Rectal smooth muscle tissue (tissue), 1 donor: ENCODE measurements around the gene ACP5.
"Not testable (repeated sequence)": the region's sequence is repeated elsewhere in the genome, so short reads cannot be mapped to it uniquely, and the experiment has no call there.

Experiments
- H3K27ac ChIP-seq: one replicate; pipeline ENCODE4 v1.7.0; 2013; ENCODE audit warnings: low read depth, low read length, inconsistent platforms
- H3K27me3 ChIP-seq: one replicate; pipeline ENCODE4 v1.7.0; 2013; ENCODE audit warnings: low read length; ENCODE audit not compliant: control insufficient read depth, insufficient read depth
- H3K36me3 ChIP-seq: one replicate; pipeline ENCODE4 v1.7.0; 2013; ENCODE audit warnings: low read length; ENCODE audit not compliant: control insufficient read depth, insufficient read depth
- H3K4me1 ChIP-seq: one replicate; pipeline ENCODE4 v1.7.0; 2013; ENCODE audit warnings: low read length; ENCODE audit not compliant: control insufficient read depth, insufficient read depth
- H3K4me3 ChIP-seq: one replicate; pipeline ENCODE4 v1.7.0; 2013; ENCODE audit warnings: low read length
- H3K9ac ChIP-seq: one replicate; pipeline ENCODE4 v1.7.0; 2013; ENCODE audit warnings: low read length

ACP5 gene

DNA sequence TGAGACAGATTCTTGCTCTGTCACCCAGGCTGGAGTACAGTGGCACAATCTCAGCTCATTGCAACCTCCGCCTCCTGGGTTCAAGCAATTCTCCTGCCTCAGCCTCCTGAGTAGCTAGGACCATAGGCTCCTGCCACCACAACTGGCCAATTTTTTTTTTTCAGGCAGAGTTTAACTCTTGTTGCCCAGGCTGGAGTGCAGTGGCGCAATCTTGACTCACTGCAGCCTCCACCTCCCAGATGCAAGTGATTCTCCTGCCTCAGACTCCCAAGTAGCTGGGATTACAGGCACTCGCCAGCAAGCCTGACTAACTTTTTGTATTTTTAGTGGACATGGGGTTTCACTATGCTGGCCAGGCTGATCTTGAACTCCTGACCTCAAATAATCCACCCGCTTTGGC is 3.7 kb downstream of the ACP5 start:
- H3K4me1 ChIP-seq, H3K4me3 ChIP-seq, H3K27me3 ChIP-seq, H3K9ac ChIP-seq, H3K27ac ChIP-seq, H3K36me3 ChIP-seq: not testable (repeated sequence)

DNA sequence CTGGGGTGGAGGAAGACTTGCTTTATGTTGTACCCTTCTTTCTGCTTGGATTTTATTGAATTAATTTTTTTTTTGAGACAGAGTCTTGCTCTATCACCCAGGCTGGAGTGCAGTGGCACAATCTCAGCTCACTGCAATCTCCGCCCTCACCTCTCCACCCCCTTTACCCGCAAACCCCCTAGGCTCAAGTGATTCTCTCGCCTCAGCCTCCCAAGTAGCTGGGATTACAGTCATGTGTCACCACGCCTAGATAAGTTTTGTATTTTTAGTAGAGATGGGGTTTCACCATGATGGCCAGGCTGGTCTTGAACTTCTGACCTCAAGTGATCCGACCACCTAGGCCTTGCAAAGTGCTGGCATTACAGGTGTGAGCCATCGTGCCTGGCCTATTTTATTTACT is 4.1 kb downstream of the ACP5 start:
- H3K36me3 ChIP-seq, result not testable (repeated sequence)

DNA sequence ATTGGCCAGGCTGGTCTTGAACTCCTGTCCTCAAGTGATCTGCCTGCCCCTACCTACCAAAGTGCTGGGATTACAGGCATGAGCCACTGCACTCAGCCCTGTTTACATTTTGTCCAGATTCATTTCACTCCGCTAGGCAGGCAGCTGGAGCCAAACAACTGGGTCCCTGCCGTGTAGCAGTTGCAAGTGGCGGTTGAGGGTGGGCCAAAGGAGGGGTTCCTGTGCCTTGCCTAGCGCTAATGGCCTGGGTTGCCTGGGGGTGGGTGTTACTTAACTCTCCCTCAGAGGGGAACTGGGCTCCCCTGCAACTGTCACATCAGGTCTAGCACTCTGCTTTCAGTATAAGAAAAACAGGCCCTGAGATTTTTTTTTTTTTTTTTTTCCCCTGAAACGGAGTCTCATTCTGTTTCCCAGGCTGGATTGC is 7.4 kb downstream of the ACP5 start:
- H3K9ac ChIP-seq, result no peak overlapping the region
- H3K27ac ChIP-seq, result no peak overlapping the region
- no peaks in the 10 kb centered on the region for H3K4me1 ChIP-seq
- no peaks in the 10 kb centered on the region for H3K27me3 ChIP-seq
- no peaks in the 10 kb centered on the region for H3K36me3 ChIP-seq
- no peak overlapping the region for H3K4me3 ChIP-seq

More for the DNA sequence above, 4.1 kb downstream of the ACP5 start:
- not testable (repeated sequence) for H3K27me3 ChIP-seq, H3K4me1 ChIP-seq, H3K9ac ChIP-seq, H3K27ac ChIP-seq, H3K4me3 ChIP-seq

DNA sequence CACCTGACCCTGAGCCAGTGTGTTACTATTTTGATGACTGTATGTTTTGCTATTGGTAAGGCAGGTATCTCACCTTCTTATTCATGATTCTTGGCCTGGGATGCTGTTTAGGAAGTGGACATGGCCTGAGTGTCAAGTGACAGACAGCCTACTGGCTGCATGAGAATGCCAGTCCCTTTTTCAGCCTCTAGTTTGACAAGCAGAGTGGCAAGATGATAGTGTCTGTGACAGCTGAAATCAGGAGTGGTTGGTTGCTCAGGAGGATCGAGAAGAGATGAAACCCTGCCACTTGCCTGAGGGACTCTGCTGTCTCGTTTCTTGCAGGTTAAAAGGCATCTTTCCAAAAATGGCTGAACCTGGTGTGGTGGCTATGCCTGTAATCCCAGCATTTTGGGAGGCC is 11.3 kb downstream of the ACP5 start:
- H3K27ac ChIP-seq, result no peak overlapping the region
- H3K9ac ChIP-seq, result no peak overlapping the region
- no peaks in the 10 kb centered on the region for H3K27me3 ChIP-seq
- H3K4me3 ChIP-seq, result no peak overlapping the region
- H3K36me3 ChIP-seq, result no peaks in the 10 kb centered on the region
- H3K4me1 ChIP-seq, result no peaks in the 10 kb centered on the region

DNA sequence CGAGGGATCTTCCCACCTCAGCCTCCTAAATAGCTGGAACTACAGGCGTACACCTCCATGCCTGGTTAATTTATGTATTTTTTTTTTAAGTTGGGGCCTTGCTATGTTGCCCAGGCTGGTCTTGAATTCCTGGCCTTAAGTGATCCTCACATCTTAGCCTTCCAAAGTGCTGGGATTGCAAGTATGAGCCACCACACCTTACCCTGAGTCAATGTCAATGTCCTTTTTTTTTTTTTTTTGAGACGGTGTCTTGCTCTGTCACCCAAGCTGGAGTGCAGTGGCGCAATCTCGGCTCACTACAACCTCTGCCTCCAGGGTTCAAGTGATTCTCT is 11.8 kb downstream of the ACP5 start:
- H3K4me1 ChIP-seq, H3K4me3 ChIP-seq, H3K27me3 ChIP-seq, H3K27ac ChIP-seq, H3K36me3 ChIP-seq, H3K9ac ChIP-seq: not testable (repeated sequence)

DNA sequence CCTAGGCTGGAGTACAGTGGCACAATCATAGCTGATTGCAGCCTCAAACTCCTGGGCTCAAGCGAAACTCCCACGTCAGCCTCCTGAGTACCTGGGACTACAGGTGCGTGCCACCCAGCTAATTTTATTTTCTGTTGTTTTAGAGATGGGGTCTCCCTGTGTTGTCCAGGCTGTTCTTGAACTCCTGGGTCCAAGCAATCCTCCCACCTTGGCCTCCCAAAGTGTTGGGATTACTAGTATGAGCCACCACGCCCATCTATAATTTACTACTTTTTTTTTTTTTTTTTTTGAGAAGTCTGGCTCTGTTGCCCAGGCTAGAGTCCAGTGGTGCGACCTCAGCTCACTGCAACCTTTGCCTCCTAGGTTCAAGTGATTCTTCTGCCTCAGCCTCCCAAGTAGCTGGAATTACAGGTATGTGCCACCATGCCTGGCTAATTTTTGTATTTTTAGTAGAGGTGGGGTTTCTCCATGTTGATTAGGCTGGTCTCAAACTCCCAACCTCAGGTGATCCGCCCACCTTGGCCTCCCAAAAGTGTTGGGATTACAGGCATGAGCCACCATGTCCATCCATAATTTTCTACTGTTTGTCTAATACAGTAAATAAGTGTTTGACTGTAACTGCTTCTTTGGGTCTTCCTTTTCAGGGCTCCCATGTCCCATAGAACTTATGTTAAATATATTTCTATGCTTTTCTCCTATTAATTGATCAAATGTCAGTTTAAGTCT is 13.2 kb downstream of the ACP5 start:
- H3K27me3 ChIP-seq, result not testable (repeated sequence)

DNA sequence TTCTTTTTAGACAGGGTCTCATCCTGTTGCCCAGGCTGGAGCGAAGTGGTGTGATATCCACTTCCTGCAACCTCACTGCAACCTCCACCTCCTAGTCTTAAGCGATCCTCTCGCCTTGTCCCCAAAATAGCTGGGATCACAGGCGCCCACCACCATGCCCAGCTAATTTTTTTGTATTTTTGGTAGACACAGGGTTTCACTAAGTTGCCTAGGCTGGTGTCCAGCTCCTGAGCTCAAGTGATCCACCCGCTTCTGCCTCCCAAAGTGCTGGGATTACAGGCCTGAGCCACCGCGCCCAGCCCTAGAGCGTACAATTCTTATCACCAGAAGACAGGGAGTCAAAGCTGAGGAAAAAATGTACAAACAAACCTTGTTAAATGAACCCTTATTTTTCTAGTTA is 13.9 kb downstream of the ACP5 start:
- H3K36me3 ChIP-seq, result no peaks in the 10 kb centered on the region
- H3K4me1 ChIP-seq, result no peaks in the 10 kb centered on the region
- H3K27me3 ChIP-seq, result no peaks in the 10 kb centered on the region
- H3K9ac ChIP-seq, result no peak overlapping the region
- no peak overlapping the region for H3K27ac ChIP-seq
- H3K4me3 ChIP-seq, result no peak overlapping the region

More for the DNA sequence above, 13.2 kb downstream of the ACP5 start:
- not testable (repeated sequence) for H3K9ac ChIP-seq, H3K27ac ChIP-seq, H3K36me3 ChIP-seq, H3K4me3 ChIP-seq, H3K4me1 ChIP-seq

DNA sequence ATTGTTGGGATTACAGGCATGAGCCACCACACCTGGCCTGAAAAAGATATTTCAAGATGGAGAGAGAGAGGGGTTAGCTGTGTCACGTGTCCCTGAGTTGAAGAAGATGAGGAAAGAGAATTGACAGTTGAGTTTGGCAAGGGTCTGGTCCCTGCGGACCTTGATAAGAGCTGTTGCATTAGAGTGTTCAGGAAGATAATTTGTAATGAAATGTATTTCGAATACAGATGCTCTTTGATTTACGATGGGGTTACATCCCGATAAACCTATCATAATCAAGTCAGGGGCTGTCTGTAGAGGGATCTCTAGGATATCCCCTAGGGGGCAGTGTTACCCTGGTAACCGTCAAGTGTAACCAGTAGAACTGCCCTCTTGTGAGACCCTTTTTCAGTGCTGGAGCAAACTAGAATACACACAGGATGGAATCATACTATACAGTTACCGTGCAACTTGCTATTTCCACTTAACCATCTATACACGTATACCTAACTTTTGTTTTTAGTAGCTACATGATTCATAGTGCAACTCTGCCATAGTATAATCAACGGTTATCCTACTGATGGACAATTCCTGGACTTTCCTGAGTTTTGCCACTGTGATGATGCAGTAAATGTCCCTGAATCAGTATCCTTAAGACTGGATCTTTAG is 16.9 kb downstream of the ACP5 start:
- Histone ChIP-seq H3K4me3 (peak overlapping the region; percentile 44), H3K27me3 (no peaks in the 10 kb centered on the region), H3K4me1 (peaks cover 5% of the 10 kb centered on the region), H3K27ac (no peak overlapping the region), H3K9ac (no peak overlapping the region), H3K36me3 (peaks cover 2% of the 10 kb centered on the region)

DNA sequence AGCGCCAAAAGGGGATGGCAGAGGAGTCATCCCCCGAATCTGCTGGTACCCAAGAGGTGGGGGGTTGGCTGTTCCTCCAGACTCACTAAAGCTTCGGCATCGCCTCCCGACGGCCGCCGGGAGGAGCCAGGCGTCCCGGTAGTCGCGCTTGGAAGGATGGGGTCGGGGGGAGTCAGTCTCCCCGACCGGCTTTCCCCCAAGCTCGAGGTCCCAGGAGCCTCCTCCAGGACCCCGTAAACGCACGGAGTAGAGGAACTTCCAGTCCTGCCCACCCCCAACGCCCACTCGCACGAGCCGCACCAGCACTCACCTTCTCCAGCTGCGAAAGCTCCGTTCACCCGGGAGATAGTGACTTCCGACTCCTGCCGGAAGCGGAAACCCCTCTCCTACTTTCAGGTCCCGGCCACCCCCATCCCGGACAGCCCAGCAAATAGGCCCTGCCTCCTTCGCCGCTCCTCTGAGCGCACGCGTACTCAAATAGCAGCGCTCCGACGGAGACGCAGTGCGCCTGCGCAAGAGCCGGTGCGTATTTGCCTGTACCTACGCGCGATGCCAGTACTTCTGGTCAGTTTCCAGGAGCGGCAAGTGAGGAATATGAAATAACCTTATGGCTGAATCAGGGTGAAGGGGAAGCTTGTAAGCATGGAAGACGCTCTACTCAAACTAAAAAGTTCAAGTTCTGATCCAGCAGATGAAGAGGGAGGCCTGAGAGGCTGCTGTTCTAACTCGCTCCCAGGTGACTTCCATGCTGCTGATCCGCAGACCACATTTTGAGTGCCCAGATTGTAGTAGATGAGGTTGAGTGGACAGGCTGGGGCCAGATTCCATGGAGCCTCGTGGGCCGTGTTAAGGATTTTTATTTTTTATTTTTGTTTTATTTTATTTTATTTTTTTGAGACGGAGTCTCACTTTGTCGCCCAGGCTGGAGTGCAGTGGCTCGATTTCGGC is 18.3 kb downstream of the ACP5 start, which contains the start of gene ELOF1:
Gene ELOF1 (minus strand): TSS at position 350 of the 948 bp plus-strand sequence. CDS start 4,883 bp downstream, outside the sequence.
- peak within 1 kb of the TSS; percentile 79 for H3K4me3 ChIP-seq
- H3K4me1 ChIP-seq, result peaks cover 5% of the 10 kb centered on the region
- no peaks in the 10 kb centered on the region for H3K27me3 ChIP-seq
- peak within 1 kb of the TSS; percentile 50 for H3K27ac ChIP-seq
- peaks cover 7% of the 10 kb centered on the region for H3K36me3 ChIP-seq
- H3K9ac ChIP-seq, result peak within 1 kb of the TSS; percentile 16

DNA sequence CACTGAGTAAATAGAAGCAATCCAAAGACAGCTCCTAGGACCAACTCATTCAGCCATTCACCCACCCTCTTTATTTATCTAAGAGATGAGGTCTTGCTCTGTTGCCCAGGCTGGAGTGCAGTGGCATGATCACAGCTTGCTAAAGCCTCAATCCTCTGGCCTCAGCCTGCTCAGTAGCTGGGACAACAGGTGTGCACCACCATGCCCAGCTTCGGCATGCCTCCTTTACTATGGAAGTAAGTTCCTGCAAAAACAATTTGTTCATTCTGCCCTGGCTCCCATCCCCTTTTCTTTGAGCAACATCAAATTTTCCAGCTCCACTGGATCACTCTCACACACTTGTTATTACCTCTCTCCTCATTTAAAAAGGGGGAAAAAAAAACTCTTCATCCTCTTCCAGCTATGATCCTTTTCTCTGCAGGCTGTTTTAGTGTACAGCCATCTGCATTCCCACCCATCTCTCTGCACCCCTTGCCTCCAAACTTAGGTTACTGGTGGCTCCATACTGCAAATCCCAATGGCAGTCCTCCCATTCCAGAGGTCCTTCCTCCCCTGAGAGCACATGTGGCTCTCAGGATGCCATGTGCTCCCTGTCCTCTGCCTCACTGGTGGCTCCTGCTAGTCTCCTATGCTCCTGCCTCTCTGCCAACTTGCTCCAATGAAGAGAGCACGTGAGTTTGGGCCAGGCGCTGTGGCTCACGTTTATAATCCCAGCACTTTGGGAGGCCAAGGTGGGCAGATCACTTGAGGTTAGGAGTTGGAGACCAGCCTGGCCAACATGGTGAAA is 20.6 kb downstream of the ACP5 start:
- Histone ChIP-seq H3K36me3 (peaks cover 14% of the 10 kb centered on the region), H3K4me3 (no peak overlapping the region), H3K4me1 (peaks cover 10% of the 10 kb centered on the region), H3K9ac (no peak overlapping the region), H3K27ac (no peak overlapping the region), H3K27me3 (no peaks in the 10 kb centered on the region)

DNA sequence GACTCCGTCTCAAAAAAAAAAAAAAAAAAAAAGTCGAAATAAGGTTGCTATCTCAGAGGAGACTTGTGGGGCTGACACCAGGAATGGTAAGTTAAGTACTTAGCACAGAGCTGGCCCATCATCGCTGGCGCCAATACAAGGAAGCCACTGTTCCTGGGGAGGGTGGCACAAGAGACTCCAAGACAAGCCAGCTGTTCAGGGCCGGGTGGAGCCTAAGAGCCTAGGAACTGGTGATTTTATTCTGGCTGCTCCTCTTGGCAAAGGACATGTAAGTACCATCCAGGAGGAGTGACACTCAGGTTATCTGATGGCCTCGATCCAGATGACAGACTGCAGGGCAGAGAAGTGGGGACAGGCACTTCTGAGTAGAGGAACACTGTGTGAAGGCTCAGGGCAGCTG is 22.2 kb downstream of the ACP5 start:
- no peak overlapping the region for H3K27ac ChIP-seq
- H3K36me3 ChIP-seq, result peaks cover 16% of the 10 kb centered on the region
- no peak overlapping the region for H3K9ac ChIP-seq
- H3K4me1 ChIP-seq, result peaks cover 20% of the 10 kb centered on the region
- H3K27me3 ChIP-seq, result no peaks in the 10 kb centered on the region
- H3K4me3 ChIP-seq, result no peak overlapping the region

DNA sequence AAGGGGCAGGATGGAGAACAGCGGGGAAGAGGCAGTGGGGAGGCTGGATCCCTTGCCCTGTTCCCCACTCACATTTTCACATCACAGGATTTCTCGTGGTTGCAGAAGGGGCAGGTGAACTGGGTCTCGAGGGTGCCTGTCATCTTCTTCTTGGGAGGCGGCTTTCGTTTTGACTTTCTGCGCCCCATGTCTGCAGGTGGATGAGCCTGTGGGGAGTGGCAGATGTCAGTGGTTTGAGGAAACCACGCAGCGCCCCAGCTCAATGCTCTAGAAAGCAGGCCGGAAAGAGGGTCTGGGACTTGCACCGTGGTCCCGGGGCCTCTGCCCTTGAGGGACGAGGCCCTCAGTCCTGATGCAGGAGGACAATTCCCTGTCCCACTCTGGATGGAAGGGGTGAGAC is 23.3 kb downstream of the ACP5 start:
- no peak overlapping the region for H3K27ac ChIP-seq
- H3K36me3 ChIP-seq, result peaks cover 20% of the 10 kb centered on the region

More for the DNA sequence above, 23.3 kb downstream of the ACP5 start:
- Histone ChIP-seq H3K4me3 (no peak overlapping the region), H3K27me3 (no peaks in the 10 kb centered on the region), H3K9ac (no peak overlapping the region), H3K4me1 (peaks cover 21% of the 10 kb centered on the region)
